ENCODE measurements around the gene ZC2HC1C.
A peak's percentile ranks its signal among the peaks of the same experiment; 100 is the strongest.
"Not testable (repeated sequence)": the region's sequence is repeated elsewhere in the genome, so short reads cannot be mapped to it uniquely, and the experiment has no call there.

The ZC2HC1C gene

DNA sequence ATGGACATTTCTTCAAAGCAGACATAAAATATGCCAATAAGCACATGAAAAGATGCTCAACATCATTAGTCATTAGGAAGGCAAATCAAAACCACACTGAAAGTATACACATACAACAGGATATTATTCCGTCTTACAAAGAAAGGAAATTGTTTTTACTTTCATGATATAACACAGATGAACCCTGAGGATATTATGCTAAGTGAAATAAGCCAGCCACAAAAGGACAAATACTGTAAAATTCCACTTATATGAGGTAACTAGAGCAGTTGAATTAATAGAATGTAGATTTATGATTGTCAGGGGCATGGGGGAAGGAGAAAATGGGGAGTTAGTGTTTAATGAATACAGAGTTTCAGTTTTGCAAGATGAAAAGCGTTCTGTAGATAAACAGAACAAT, 9.8 kb upstream of the ZC2HC1C start:
- DNase-seq = no peak

DNA sequence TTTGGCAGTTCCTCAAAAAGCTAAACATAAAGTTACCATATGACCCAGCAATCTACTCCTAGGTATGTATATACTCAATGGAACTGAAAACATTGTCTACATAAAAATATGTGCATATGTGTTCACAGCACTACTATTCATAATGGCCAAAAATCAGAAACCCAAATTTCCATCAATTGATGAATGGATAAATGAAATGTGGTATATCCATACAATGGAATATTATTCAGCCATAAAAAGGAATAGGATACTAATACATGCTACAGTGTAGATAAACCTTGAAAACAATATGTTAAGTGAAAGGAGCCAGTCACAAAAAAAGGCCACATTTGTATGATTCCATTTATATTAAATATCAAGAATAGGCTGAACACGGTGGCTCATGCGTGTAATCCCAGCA, 9.0 kb upstream of the ZC2HC1C start:
- DNase-seq = no peak

DNA sequence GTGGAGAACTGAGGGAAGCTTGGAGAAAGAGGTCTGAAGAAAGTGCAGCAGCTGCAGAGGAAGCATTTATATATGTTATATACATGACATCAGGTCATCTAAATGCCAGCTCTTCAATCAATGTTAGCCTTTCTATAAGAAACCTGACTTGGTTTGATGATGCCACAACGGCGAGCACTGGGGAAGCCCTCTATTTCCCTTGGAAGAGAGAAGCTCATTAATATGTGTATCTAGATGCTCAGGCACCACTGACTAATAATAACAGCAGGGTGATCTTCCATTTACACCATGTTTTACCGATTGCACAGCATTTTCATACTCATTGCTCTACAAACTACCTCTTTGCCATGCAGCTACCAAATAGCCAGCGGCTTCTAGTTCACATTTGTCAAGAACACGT, 6.4 kb upstream of the ZC2HC1C start:
- no peak for DNase-seq

DNA sequence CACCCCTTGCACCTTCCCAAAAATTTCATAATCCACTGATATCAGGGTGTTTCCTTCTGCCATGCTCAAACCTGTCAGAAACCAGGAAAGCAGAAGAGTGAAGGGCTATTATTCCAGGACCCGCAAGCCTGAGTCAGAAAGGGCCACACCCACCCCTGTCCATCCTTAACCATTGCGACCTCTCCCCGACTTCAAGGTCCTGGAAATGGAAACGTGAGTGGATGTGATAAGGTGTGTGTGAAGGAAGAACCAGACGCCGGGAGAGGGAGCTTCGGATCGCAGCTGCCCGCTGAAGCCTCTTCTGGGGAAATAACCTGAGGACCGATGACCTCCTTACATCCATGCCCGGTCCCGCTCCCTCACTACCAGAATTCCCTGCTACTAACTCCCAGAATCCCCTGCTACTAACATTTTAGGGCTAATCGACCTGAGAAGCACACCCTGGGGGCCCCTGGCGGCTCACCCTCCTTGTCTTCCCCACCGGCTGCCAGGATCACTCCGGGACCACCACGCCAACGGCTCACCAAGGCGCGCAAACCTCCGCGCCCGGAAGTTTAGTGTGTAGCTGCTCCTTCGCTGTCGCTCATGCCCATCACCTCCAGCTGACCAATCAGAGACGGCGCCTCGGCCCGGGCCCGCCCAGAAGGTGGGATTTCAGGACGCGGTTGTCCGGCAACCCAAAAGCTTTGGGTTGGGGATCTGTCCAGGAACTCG, 5.8 kb upstream of the ZC2HC1C start, which contains the start of gene ACYP1:
ACYP1 (minus strand) TSS at position 534 of the 714 bp plus-strand sequence; CDS start at position 63, 471 bp downstream.
- DNase-seq = peak; percentile 93

DNA sequence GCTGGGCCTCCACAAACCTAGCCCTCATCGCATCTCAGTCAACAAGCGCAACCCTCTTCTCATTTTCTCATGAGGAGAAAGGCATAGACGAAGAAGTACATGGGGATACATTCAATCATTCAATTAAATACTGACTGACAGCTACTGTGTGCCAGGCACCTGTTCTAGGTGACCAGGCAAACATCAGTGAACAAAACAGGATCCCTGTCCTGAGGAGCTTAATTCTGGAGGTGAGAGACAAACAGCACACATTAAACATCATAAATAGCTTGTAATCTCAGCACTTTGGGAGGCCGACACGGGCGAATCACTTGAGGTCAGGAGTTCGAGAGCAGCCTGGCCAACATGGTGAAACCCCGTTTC, 5.3 kb upstream of the ZC2HC1C start:
- DNase-seq = no peak

DNA sequence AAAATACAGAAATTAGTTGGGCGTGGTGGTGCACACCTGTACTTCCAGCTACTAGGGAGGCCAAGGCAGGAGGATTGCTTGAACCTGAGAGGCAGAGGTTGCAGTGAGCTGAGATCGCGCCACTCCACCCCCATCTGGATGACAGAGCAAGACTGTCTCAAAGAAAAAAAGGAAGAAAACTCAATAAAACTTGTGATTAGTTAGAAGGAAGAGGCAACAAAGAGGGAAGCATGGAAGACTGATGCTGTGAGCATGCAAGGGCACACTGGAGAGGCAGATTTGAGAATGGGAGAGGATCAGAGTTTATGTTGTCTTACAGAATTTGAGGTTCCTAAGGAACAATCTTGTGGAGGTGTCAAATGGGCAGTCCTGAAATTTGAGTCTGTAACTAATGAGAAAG, 2.8 kb upstream of the ZC2HC1C start:
- peak; percentile 18 for DNase-seq

DNA sequence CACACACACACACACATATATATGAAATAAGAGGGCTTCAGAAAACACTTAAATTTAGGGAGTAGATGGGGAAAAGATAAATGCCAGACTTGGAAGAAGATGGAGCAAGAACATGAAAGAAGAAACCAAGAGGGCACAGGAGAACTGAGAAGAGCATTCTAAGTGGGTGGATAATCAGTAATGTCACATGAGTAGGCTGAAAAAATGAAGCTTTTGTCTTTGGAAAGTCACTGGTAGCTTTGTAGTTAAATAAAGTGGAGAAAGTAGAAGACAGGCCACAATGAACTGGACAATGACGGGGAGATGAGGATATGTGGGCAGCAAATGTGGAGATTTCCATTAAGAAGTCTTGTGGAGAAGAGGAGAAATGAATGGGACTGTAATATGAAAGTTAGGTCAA, 2.2 kb upstream of the ZC2HC1C start:
- no peak for DNase-seq

DNA sequence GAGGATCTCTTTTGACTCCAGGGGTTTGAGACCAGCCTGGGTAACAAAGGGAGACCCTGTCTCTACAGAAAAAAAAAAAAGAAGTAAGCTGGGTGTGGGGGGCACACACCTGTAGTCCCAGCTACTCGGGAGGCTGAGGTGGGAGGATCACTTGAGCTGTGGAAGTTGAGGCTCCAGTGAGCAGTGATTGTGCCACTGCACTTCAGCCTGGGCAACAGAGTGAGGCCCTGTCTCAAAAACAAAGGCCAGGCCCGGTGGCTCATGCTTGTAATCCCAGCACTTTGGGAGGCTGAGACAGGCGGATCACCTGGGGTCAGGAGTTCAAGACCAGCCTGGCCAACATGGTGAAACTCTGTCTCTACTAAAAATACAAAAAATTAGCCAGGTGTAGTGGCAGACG, 1.7 kb upstream of the ZC2HC1C start:
- DNase-seq = not testable (repeated sequence)

DNA sequence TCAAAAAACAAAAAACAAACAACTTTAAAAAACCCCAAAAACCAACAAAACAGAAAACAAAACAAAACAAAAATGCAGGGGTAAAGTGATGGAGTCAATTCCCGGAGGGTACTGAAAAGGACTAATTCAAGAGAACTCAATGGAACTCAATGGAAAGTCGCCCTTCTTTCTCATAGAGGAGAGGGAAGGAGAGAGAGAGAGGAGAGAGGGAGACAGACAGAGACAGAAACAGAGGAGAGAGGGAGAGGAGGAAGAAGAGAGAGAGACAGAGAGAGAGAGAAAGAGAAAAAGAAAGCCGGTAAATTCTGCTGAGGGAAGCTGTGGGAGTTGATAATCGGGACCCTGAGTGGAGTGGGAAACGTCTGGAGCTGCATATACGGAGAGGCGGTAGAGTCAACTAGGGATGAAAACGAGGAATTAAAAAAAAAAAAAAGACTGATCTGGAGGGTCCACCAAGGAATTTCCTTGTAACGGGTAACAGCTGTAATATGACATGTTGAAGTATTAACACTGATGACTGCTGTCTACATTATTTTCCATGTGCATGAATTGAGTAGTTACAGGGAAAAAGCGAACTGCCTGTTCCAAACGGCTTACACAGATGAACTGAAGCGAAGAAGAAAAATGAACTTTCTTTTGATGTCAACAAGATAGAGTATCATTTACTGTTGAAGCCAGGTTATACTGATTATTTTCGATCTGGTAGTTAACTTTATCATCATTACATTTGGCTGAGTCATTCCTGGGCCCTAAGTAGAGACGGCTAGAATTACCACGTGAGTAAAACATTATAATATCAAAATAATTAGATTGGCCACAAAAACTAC, 934 bp upstream of the ZC2HC1C start:
- DNase-seq = no peak

DNA sequence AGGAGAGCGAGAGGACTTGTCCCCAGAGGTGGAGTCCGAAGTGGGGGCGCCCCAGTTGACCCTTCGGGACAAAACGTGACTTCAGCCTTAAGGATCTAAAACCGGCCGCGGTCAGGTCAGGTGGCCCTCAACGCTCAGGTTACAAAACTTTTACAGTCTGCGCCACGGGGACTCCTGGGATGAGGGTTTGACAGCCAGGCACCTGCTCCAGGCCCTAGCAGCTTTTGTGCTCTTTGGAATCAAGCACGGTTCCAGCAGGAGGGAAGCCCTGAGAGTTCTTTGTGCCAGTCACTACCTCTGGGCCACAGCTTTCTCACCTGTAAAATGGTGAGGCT, 337 bp downstream of the ZC2HC1C start:
- no peak for DNase-seq

DNA sequence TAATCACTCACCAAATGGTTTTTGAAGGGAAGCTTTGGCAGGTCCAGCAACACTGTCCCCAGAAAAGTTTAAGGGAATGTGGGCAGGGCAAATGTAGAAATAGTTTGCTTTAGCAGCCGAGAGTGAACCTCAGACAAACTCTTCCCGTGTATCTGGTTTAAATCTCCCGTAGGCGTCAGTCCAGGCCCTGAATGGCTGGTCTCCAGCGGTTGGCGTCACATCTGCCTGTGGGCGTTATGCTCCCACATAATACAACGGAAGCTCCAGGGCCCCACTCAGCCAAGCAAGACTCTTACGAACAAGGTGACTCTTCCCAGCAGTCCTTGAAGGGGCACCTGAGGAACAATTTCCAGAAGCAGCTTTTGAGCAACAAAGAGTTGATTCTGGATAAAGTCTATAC, 942 bp downstream of the ZC2HC1C start:
- no peak for DNase-seq

DNA sequence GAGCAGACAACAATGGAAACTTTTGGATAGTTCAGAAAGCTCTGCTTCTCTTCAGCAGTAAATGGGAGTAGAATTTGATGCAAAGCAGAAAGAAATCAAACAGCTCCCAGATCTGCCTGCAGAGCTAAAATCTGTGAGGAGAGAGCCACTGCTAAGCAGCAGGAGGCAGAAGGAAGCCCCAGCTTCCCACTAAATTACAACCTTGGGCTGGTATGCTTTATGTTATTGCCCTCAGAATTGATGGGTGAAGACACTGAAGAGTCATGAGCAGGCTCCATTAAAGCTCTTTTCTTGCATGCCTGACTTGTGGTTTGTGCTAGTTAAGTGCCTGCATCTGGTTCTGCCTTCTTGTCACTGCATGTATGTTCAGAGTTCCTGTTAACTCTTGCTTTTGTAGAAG, 8.4 kb downstream of the ZC2HC1C start:
- DNase-seq = no peak

DNA sequence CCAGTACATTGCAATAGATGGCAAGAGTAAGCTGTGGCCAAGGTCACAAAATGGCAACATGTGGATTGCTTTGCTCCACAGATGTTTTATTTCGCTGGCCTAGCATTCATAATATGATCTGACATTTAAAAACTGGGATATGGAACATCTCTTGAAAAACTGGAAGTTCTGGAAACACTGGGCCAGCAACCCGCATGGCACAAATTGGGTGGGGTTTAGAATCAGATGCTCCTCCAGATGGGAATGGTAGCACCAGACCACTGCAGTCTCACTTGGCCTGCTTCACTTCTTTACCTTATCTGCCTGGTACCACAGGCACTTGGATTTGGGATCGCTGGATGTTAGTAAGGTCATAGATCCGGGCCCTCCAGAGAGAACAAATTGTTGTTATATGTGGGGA, 10.1 kb downstream of the ZC2HC1C start:
- DNase-seq = no peak

DNA sequence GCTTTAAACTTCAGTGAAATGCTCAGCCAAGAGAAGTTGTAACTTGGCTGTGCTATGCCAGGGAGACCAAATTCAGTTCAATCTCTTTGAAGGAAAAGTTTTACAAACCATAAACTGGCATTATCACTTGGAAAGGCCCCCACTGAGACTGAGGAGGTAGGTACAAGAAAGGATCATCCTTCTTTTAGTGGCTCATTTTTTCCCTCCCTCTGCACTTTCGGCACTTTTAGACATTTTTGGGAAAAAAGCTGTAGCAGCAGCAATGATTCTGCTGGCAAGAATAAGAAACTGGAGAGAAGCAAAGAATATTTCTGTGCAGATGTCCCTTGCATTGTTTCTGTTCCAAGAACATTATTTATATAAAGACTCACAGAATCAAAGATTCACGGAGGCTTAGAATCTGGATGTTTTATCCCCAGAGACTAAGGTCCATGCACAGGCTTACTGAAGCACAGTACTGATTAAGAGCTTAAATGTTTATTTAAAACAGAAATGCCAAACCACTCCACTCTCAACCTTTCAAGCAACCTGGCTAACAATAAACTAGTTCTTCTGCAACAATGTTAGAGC, 12.3 kb downstream of the ZC2HC1C start:
- no peak for DNase-seq

DNA sequence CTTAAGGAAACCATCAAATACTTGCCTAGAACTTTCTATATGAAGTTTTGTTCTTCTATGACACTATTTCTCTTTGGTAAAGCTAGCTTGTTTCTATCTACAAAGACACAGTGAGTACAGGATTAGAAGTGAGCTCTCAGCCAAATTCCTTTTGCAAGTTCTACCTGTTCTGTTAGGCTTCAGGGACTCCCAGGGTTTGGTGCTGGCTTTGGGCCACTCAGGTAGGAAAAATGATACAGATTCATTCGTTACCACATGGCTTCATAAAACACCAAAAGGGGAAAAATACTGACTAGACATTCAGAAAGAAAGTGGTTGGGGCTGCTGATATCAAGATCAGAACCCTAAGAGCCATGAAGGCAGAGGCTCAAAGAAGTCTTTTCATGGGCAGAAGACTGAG, 13.8 kb downstream of the ZC2HC1C start:
- DNase-seq = no peak

DNA sequence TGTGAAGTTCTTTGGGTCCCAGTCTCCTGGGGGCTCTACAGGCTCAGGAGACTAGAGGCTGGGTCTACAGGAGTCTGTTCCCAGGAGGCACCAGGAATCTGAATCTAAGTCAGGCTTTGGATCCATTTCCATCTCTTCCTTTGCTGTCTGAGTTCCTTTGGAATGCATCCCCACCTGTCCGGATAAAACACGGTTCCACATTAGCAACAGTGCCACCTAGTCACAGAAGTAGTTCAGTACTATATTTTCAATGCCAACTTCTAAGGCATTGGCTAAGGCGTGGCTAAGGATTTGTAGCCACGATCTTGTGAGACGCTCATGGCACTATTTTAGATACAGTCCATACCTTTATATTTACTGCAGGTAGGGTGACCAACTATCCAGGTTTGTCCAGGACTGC, 15.1 kb downstream of the ZC2HC1C start:
- no peak for DNase-seq

DNA sequence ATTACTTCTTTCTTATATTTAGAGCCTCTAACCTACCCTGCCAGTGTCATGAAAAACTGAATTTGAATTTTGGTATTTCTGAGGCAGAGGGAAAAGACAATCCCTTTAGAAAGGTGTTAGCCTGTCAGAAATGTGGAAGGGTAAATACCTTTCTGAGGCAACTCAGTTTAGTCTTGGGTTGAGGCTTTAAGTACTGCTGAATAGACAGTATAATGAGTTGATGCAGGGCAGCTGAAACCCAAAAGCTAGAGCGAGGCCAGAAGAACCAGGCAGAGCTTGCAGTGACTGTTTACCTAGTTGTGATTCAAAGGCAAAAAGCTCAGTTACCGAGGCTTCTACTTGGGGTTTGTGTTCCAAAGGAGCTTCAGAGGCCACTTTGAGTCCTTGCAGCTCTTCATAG, 18.7 kb downstream of the ZC2HC1C start:
- DNase-seq = no peak

DNA sequence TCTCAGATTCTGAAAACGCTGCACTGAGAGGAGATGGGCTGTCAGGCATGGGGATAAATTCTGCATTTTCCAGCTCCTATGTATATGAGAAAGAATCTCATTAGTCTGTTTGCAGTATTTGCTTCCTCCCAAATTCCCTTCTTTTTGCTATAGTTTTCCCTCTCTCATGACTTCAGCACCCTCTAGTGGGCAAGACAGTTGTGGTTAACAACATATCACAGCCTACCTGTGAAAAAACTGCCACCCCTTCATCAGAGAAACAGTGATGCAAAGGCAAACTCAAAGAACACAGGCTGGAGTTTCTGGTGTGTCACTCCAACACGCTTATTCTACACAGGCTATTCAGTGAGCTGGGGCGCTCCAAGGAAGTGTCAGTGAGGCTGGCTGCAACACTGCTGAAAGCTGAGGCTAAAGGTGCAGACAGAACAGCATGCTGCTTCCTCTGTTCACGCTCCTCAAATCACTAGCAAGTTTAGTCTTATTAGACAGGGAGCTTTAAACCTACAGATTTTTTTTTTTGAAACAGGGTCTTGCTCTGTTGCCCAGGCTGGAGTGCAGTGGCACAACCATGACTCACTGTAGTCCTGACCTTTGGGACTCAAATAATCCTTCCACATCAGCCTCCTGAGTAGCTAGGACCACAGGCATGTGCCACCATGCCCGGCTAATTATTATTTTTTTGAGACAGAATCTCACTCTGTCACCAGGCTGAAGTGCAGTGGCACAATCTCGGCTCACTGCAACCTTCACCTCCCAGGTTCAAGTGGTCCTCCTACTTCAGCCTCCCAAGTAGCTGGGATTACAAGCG, 19.3 kb downstream of the ZC2HC1C start:
- DNase-seq = peak; percentile 70

DNA sequence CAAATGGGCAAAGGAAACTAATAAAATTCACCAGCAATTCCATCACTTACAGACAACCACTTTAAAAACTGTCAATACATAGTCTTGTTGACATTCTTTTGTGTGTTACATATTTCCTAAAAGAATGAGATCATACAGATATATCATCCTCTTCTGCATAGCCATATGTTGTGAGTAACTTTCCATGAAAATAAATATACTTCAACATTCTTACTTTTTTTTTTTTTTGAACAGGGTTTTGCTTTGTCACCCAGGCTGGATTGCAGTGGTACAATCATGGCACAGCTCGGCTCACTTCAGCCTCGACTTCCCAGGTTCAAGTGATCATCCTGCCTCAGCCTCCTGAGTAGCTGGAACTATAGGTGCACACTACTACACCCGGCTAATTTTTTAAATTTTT, 20.9 kb downstream of the ZC2HC1C start:
- no peak for DNase-seq

DNA sequence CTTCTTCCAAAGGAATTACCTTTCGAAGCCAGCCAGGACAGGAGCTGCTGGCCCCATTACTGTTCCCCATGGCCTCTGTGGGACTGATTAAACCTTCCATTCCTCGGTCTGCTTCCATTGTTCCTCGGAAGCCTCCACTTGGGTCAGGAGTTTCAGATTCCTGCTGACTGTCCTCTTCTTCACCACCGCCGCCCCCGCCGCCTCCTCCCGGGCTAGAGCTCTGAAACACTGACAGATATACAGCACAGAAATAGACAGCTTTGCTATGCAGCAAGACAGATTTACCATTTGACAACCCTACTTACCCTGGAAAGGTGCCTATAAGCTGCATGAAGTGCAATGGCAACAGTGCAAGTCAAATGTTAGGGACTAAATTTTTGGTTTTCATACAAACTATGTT, 21.8 kb downstream of the ZC2HC1C start:
- no peak for DNase-seq

DNA sequence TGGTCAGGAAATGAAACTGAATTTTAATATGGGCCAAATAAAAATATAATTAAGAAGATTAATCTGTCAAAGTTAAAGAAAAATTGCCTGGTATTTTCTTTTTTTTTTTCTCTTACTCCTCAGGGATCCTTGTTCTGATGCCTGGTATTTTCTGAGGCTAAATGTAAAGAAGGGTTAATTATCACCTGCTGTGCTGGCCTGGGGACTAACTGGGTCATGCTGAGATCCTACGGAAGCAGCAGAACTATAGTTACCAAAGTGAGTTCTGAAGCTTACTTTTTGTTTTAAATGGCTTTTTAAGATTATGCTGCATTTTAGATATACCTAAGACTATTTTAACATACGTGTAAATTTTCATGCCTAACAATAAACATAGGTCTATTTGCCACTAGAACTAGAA, 23.3 kb downstream of the ZC2HC1C start:
- no peak for DNase-seq

DNA sequence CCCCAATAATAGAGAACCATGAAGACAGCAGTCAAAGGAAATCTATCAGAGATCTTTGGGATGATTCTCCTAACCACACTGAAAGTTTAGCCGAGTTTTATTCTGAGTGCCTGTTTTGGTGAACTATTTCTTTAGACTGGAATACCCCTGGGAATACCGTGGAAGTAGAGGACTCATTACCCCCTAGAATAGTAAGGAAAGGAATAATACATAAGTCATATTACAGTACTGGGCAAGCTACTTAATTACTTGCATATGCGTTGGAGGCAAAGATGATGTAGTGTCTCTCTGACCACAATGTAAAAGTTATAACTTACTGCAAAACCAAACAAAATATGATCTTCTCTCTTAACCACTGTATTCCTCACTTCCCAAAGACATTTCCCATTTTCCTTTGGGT, 25.5 kb downstream of the ZC2HC1C start:
- DNase-seq = no peak

DNA sequence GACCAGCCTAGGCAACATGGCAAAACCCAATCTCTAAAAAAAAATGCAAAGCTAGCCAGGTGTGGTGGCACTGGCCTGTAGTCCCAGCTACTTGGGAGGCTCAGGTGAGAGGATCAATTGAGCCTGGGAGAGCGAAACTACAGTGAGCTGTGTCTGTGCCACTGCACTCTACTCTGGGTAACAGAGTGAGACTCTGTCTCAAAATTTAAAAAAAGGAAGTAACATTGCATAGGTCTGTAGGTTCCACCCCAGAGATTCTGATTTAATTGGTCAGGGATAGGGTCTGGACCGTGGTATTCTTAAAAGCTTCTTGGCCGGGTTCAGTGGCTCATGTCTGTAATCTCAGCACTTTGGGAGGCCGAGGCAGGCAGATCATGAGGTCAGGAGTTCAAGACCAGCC, 26.2 kb downstream of the ZC2HC1C start:
- no peak for DNase-seq

DNA sequence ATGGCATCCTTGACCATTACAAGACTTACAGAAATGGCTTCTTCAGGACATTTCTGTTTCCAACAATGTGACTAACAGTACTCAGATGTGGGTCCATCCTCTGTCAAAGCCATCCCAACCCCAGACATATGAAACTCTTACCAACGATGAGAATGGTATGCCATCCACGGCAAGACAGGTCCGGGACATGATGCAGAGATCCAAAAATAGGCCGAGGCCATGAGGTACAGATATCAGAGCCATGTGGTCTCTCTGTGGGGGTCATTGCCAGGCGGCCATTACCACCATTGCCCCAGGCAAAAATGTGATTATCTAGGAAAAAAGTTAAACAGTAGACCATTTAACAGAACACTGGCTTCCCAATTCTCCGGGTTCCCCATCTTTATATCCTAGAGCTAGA, 27.5 kb downstream of the ZC2HC1C start:
- DNase-seq = no peak
